GM23338 (cell line): ENCODE data around the gene NCKAP1. TPM values are rescaled to one million over a fixed set of nuclear protein-coding genes. Genes with fewer than 3 reads are reported as not detected.

ENCODE experiments used
- ATAC-seq: fragments of 200-7000 bp; cut with Tn5 transposase; 3 replicates; pipeline ENCODE4 v1.9.1; 2020
- DNase-seq: peaks from one replicate; pipeline ENCODE4 v3.0.0-alpha.2; 2015; ENCODE audit warnings: low spot score
- H2AFZ ChIP-seq: fragments of 200-600 bp; sonication (generic); 2 replicates; pipeline ENCODE4 v1.8.0; 2016; ENCODE audit warnings: antibody characterized with exemption, mild to moderate bottlenecking, moderate library complexity
- H3F3A ChIP-seq: fragments of 200-600 bp; sonication (generic); replicated peaks from 2 replicates; pipeline ENCODE4 v1.8.0; 2017; ENCODE audit warnings: antibody characterized with exemption, mixed run types, low read depth
- H3K27ac ChIP-seq: fragments of 200-600 bp; sonication (generic); 2 replicates; pipeline ENCODE4 v1.6.1; 2016; ENCODE audit warnings: low read depth
- H3K27me3 ChIP-seq: fragments of 200-600 bp; sonication (generic); 2 replicates; pipeline ENCODE4 v1.8.0; 2016; ENCODE audit warnings: mild to moderate bottlenecking, mixed run types, moderate library complexity; ENCODE audit not compliant: insufficient read depth
- H3K36me3 ChIP-seq: fragments of 200-600 bp; sonication (generic); 2 replicates; pipeline ENCODE4 v1.8.0; 2016; ENCODE audit warnings: mild to moderate bottlenecking; ENCODE audit not compliant: insufficient read depth
- H3K4me1 ChIP-seq: fragments of 200-600 bp; sonication (generic); 2 replicates; pipeline ENCODE4 v1.8.0; 2016; ENCODE audit warnings: mild to moderate bottlenecking, moderate library complexity; ENCODE audit not compliant: insufficient read depth
- H3K4me2 ChIP-seq: fragments of 200-600 bp; sonication (generic); 2 replicates; pipeline ENCODE4 v1.7.1; 2017; ENCODE audit warnings: mixed run types
- H3K4me3 ChIP-seq: fragments of 200-600 bp; sonication (generic); 2 replicates; pipeline ENCODE4 v1.6.1; 2016; ENCODE audit warnings: mixed run types
- H3K79me2 ChIP-seq: fragments of 200-600 bp; sonication (generic); replicated peaks from 2 replicates; pipeline ENCODE4 v1.8.0; 2017; ENCODE audit warnings: mild to moderate bottlenecking; ENCODE audit not compliant: insufficient read depth
- H3K9me2 ChIP-seq: fragments of 200-600 bp; sonication (generic); 2 replicates; pipeline ENCODE4 v1.8.0; 2017; ENCODE audit not compliant: insufficient read depth
- H4K20me1 ChIP-seq: fragments of 200-600 bp; sonication (generic); replicated peaks from 2 replicates; pipeline ENCODE4 v1.8.0; 2017; ENCODE audit warnings: mild to moderate bottlenecking; ENCODE audit not compliant: insufficient read depth
- H3K27ac Mint-ChIP-seq: 2 replicates; pipeline ENCODE4 v1.8.0; 2020; ENCODE audit warnings: inconsistent platforms, mild to moderate bottlenecking, moderate library complexity, mixed read lengths
- H3K27me3 Mint-ChIP-seq: 3 replicates; pipeline ENCODE4 v1.8.0; 2022; ENCODE audit warnings: low read depth, mild to moderate bottlenecking, moderate library complexity, mixed read lengths, inconsistent platforms; ENCODE audit not compliant: insufficient read depth, poor library complexity
- H3K36me3 Mint-ChIP-seq: 3 replicates; pipeline ENCODE4 v1.8.0; 2021; ENCODE audit warnings: low read depth, mild to moderate bottlenecking, inconsistent platforms, moderate library complexity, mixed read lengths
- H3K4me1 Mint-ChIP-seq: 3 replicates; pipeline ENCODE4 v1.8.0; 2020; ENCODE audit warnings: mild to moderate bottlenecking, inconsistent platforms, mixed read lengths
- H3K4me3 Mint-ChIP-seq: 3 replicates; pipeline ENCODE4 v1.8.0; 2021; ENCODE audit warnings: moderate library complexity, mild to moderate bottlenecking, inconsistent platforms, mixed read lengths
- H3K9me3 Mint-ChIP-seq: 3 replicates; pipeline ENCODE4 v1.8.0; 2020; ENCODE audit warnings: moderate library complexity, mild to moderate bottlenecking, inconsistent platforms, mixed read lengths
- CREB1 ChIP-seq: fragments of 250-450 bp; sonication (Bioruptor Pico); IDR thresholded peaks from 2 replicates; pipeline ENCODE4 v1.5.0; 2020; ENCODE audit warnings: low read depth, mild to moderate bottlenecking, moderate library complexity
- EZH2 ChIP-seq: fragments of 200-600 bp; sonication (generic); IDR thresholded peaks from one replicate; pipeline ENCODE4 v1.8.0; 2017; ENCODE audit warnings: antibody characterized with exemption, mild to moderate bottlenecking, low read depth; ENCODE audit not compliant: unreplicated experiment
- EZH2phosphoT487 ChIP-seq: fragments of 200-600 bp; sonication (generic); IDR thresholded peaks from one replicate; pipeline ENCODE4 v1.8.1; 2018; ENCODE audit warnings: antibody characterized with exemption; ENCODE audit not compliant: unreplicated experiment
- JUNB ChIP-seq: IDR thresholded peaks from one replicate; pipeline ENCODE4 v1.6.1; 2016; ENCODE audit warnings: antibody characterized with exemption; ENCODE audit not compliant: unreplicated experiment
- POLR2AphosphoS5 ChIP-seq: IDR thresholded peaks from 2 replicates; pipeline ENCODE4 v1.6.1; 2016; ENCODE audit warnings: antibody characterized with exemption, low read depth
- STAT1 ChIP-seq: IDR thresholded peaks from one replicate; pipeline ENCODE4 v1.6.1; 2016; ENCODE audit warnings: antibody characterized with exemption; ENCODE audit not compliant: unreplicated experiment
- ZNF114 ChIP-seq: fragments of 250-450 bp; sonication (Bioruptor Pico); IDR thresholded peaks from 2 replicates; pipeline ENCODE4 v1.5.0; 2020; ENCODE audit warnings: mild to moderate bottlenecking, moderate library complexity
- ZNF462 ChIP-seq: fragments of 250-450 bp; sonication (Bioruptor Pico); IDR thresholded peaks from 2 replicates; pipeline ENCODE4 v1.5.0; 2020; ENCODE audit warnings: mild to moderate bottlenecking, moderate library complexity
- polyA plus RNA-seq: library from polyadenylated mRNA; unstranded; fragments of >200 nt; fragmentation: Nextera tagmentation; extraction: Ambion mirVana; gene quantifications from 2 replicates; pipeline ENCODE4 v1.2.1, GENCODE V29; 2016
- total RNA-seq: library from RNA; depleted of rRNA; stranded (reverse); fragments of >200 nt; shearing (Covaris generic); gene quantifications from 2 replicates; pipeline ENCODE4 v1.2.3, GENCODE V29; 2014
- TF ChIP-seq, protein P1 (sequence below): IDR thresholded peaks from 2 replicates; pipeline ENCODE4 v1.6.1; 2016; ENCODE audit warnings: antibody characterized with exemption
- TF ChIP-seq, protein P2 (sequence below), 2 experiments: fragments of 200-600 bp in 1 of 2; sonication (generic) in 1 of 2; conservative IDR thresholded peaks; 2 replicates each; pipeline versions ENCODE4 v1.5.1 to v1.6.1; 2016 to 2017; ENCODE audit warnings: antibody characterized with exemption in 2 of 2, low read depth in 2 of 2, mild to moderate bottlenecking in 2 of 2, moderate library complexity in 1 of 2
- TF ChIP-seq, protein P3 (sequence below): IDR thresholded peaks from one replicate; pipeline ENCODE4 v1.6.1; 2018; ENCODE audit warnings: antibody characterized with exemption; ENCODE audit not compliant: unreplicated experiment

NCKAP1 gene
- total and polyA plus RNA-seq, 2 experiments from 2014 or later, result 53.8 to 157 TPM

- TF ChIP-seq, protein P1, sequence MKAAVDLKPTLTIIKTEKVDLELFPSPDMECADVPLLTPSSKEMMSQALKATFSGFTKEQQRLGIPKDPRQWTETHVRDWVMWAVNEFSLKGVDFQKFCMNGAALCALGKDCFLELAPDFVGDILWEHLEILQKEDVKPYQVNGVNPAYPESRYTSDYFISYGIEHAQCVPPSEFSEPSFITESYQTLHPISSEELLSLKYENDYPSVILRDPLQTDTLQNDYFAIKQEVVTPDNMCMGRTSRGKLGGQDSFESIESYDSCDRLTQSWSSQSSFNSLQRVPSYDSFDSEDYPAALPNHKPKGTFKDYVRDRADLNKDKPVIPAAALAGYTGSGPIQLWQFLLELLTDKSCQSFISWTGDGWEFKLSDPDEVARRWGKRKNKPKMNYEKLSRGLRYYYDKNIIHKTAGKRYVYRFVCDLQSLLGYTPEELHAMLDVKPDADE, result no peak
- TF ChIP-seq, protein P2, sequence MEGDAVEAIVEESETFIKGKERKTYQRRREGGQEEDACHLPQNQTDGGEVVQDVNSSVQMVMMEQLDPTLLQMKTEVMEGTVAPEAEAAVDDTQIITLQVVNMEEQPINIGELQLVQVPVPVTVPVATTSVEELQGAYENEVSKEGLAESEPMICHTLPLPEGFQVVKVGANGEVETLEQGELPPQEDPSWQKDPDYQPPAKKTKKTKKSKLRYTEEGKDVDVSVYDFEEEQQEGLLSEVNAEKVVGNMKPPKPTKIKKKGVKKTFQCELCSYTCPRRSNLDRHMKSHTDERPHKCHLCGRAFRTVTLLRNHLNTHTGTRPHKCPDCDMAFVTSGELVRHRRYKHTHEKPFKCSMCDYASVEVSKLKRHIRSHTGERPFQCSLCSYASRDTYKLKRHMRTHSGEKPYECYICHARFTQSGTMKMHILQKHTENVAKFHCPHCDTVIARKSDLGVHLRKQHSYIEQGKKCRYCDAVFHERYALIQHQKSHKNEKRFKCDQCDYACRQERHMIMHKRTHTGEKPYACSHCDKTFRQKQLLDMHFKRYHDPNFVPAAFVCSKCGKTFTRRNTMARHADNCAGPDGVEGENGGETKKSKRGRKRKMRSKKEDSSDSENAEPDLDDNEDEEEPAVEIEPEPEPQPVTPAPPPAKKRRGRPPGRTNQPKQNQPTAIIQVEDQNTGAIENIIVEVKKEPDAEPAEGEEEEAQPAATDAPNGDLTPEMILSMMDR (conservative IDR thresholded peaks at IDR 0.05; ENCODE audit: low read depth in 2 of 2), result no peak
Observed at GRCh38 chr2:182950546-182950945, 87.7 kb downstream of the NCKAP1 start (continued).

- Histone ChIP-seq H2AFZ (no peak overlapping the region), H3K4me2 (no peak overlapping the region), H3K4me1 (no peaks in the 10 kb centered on the region), H3K27ac (no peak overlapping the region), H3K79me2 (no peaks in the 10 kb centered on the region), H3F3A (no peaks in the 10 kb centered on the region), H3K27me3 (no peaks in the 10 kb centered on the region), H3K36me3 (peaks cover 15% of the 10 kb centered on the region; the same call in 1 of the 2 replicates), H3K4me3 (no peak overlapping the region), H4K20me1 (no peaks in the 10 kb centered on the region; the same call in 1 of the 2 replicates), H3K9me2 (no peaks in the 10 kb centered on the region)
- no peak for ATAC-seq
- H3K4me1 Mint-ChIP-seq, result no peaks in the 10 kb centered on the region
- no peak overlapping the region for H3K27ac Mint-ChIP-seq
- DNase-seq, result no peak
- peaks cover 34% of the 10 kb centered on the region for H3K36me3 Mint-ChIP-seq
- no peak overlapping the region for H3K4me3 Mint-ChIP-seq
- H3K27me3 Mint-ChIP-seq, result no peaks in the 10 kb centered on the region
- H3K9me3 Mint-ChIP-seq, result no peaks in the 10 kb centered on the region
- no peak for TF ChIP-seq ZNF462 (CRISPR knock-in tag)
- no peak for TF ChIP-seq JUNB
- no peak for TF ChIP-seq POLR2AphosphoS5
- TF ChIP-seq, protein P3, sequence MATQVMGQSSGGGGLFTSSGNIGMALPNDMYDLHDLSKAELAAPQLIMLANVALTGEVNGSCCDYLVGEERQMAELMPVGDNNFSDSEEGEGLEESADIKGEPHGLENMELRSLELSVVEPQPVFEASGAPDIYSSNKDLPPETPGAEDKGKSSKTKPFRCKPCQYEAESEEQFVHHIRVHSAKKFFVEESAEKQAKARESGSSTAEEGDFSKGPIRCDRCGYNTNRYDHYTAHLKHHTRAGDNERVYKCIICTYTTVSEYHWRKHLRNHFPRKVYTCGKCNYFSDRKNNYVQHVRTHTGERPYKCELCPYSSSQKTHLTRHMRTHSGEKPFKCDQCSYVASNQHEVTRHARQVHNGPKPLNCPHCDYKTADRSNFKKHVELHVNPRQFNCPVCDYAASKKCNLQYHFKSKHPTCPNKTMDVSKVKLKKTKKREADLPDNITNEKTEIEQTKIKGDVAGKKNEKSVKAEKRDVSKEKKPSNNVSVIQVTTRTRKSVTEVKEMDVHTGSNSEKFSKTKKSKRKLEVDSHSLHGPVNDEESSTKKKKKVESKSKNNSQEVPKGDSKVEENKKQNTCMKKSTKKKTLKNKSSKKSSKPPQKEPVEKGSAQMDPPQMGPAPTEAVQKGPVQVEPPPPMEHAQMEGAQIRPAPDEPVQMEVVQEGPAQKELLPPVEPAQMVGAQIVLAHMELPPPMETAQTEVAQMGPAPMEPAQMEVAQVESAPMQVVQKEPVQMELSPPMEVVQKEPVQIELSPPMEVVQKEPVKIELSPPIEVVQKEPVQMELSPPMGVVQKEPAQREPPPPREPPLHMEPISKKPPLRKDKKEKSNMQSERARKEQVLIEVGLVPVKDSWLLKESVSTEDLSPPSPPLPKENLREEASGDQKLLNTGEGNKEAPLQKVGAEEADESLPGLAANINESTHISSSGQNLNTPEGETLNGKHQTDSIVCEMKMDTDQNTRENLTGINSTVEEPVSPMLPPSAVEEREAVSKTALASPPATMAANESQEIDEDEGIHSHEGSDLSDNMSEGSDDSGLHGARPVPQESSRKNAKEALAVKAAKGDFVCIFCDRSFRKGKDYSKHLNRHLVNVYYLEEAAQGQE, result no peak
- TF ChIP-seq ZNF114 (CRISPR knock-in tag), result no peak
- no peak for TF ChIP-seq EZH2
- no peak for TF ChIP-seq EZH2phosphoT487
- TF ChIP-seq STAT1, result no peak
- TF ChIP-seq CREB1 (CRISPR knock-in tag), result no peak
Observed at GRCh38 chr2:182949572-182950189, 88.6 kb downstream of the NCKAP1 start.
